Stimulated activated CD8-positive, alpha-beta memory T cell treated with anti-CD3 and anti-CD28 coated beads, Interleukin-4, amount 100 ng/mL, for 48 hours (primary cell): ENCODE data around the gene PLPP2.
"Not testable (repeated sequence)": the region's sequence is repeated elsewhere in the genome, so short reads cannot be mapped to it uniquely, and the experiment has no call there.

Experiments
- DNase-seq: peaks from one replicate; pipeline ENCODE4 v3.0.0-alpha.2; 2020

The PLPP2 gene

GRCh38 chr19:256804-257203 is 34.4 kb downstream of the PLPP2 start:
- not testable (repeated sequence) for DNase-seq

GRCh38 chr19:252421-253186 is 38.6 kb downstream of the PLPP2 start:
- DNase-seq, result not testable (repeated sequence)

GRCh38 chr19:246551-246950 is 44.7 kb downstream of the PLPP2 start:
- no peak for DNase-seq

GRCh38 chr19:245900-246299 is 45.3 kb downstream of the PLPP2 start:
- DNase-seq, result not testable (repeated sequence)

GRCh38 chr19:245457-245856 is 45.7 kb downstream of the PLPP2 start:
- DNase-seq, result no peak
